Activated T-helper 1 cell treated with Interleukin-2 at 50 U/mL for 16 hours (primary cell): ENCODE measurements around the gene PDE3A.

Experiments used
- DNase-seq: peaks from one replicate; pipeline ENCODE4 v3.0.0-alpha.2; 2020; ENCODE audit warnings: low read depth

PDE3A gene

GRCh38 chr12:20495997-20496396, 127.7 kb downstream of the PDE3A start:
- DNase-seq = no peak

GRCh38 chr12:20497707-20498106, 129.4 kb downstream of the PDE3A start:
- no peak for DNase-seq

- DNase-seq = no peak
Measured at GRCh38 chr12:20501958-20502357, 133.6 kb downstream of the PDE3A start.

- DNase-seq = no peak
Measured at GRCh38 chr12:20503858-20504257, 135.5 kb downstream of the PDE3A start.

GRCh38 chr12:20505056-20505455, 136.7 kb downstream of the PDE3A start:
- DNase-seq = no peak

GRCh38 chr12:20507056-20507455, 138.7 kb downstream of the PDE3A start:
- DNase-seq = no peak

GRCh38 chr12:20507711-20508110, 139.4 kb downstream of the PDE3A start:
- DNase-seq = no peak

GRCh38 chr12:20508359-20508758, 140.0 kb downstream of the PDE3A start:
- DNase-seq = no peak

GRCh38 chr12:20508962-20509361, 140.6 kb downstream of the PDE3A start:
- DNase-seq = no peak

- no peak for DNase-seq
Measured at GRCh38 chr12:20510811-20511210, 142.5 kb downstream of the PDE3A start.

GRCh38 chr12:20513189-20513588, 144.9 kb downstream of the PDE3A start:
- DNase-seq = no peak

GRCh38 chr12:20514598-20514997, 146.3 kb downstream of the PDE3A start:
- DNase-seq = no peak

GRCh38 chr12:20520532-20520931, 152.2 kb downstream of the PDE3A start:
- no peak for DNase-seq

- DNase-seq = no peak
Measured at GRCh38 chr12:20523658-20524057, 155.3 kb downstream of the PDE3A start.

- no peak for DNase-seq
Measured at GRCh38 chr12:20524113-20524512, 155.8 kb downstream of the PDE3A start.

- DNase-seq = no peak
Measured at GRCh38 chr12:20525064-20525610, 156.8 kb downstream of the PDE3A start.

- no peak for DNase-seq
Measured at GRCh38 chr12:20527417-20528163, 159.3 kb downstream of the PDE3A start.

GRCh38 chr12:20528208-20528607, 159.9 kb downstream of the PDE3A start:
- DNase-seq = no peak

- DNase-seq = no peak
Measured at GRCh38 chr12:20546267-20546666, 177.9 kb downstream of the PDE3A start.

- DNase-seq = no peak
Measured at GRCh38 chr12:20547816-20548575, 179.7 kb downstream of the PDE3A start.

GRCh38 chr12:20548611-20549010, 180.3 kb downstream of the PDE3A start:
- no peak for DNase-seq

- no peak for DNase-seq
Measured at GRCh38 chr12:20549108-20549719, 180.9 kb downstream of the PDE3A start.
